GM21381 (cell line): ENCODE data around the gene FLYWCH2.
"Not testable (repeated sequence)": the region's sequence is repeated elsewhere in the genome, so short reads cannot be mapped to it uniquely, and the experiment has no call there.

Experiments
- ATAC-seq: cut with Tn5 transposase; IDR thresholded peaks from one replicate; pipeline ENCODE4 v1.9.1; 2021; ENCODE audit warnings: mild to moderate bottlenecking, moderate library complexity; ENCODE audit not compliant: unreplicated experiment

Gene FLYWCH2

GRCh38 chr16:2937170-2937569 lies 54.2 kb downstream of the FLYWCH2 start:
- ATAC-seq = no peak

- no peak for ATAC-seq
These were observed 55.2 kb downstream of the FLYWCH2 start for GRCh38 chr16:2938206-2938605.

GRCh38 chr16:2939968-2940367 lies 57.0 kb downstream of the FLYWCH2 start:
- ATAC-seq = no peak

- ATAC-seq = no peak
These were observed 59.0 kb downstream of the FLYWCH2 start for GRCh38 chr16:2942045-2942444.

GRCh38 chr16:2943716-2944115 lies 60.7 kb downstream of the FLYWCH2 start:
- not testable (repeated sequence) for ATAC-seq

GRCh38 chr16:2946649-2947048 lies 63.6 kb downstream of the FLYWCH2 start:
- no peak for ATAC-seq
